22Rv1 (cell line): Measurements from ENCODE around the gene PCBD2.
"Not testable (repeated sequence)": the region's sequence is repeated elsewhere in the genome, so short reads cannot be mapped to it uniquely, and the experiment has no call there.

Experiments used
- H3K27ac ChIP-seq: fragments of 450-650 bp; 2 replicates; pipeline ENCODE4 v1.5.1; 2017
- CTCF ChIP-seq: fragments of 450-650 bp; IDR thresholded peaks from 2 replicates; pipeline ENCODE4 v1.5.1; 2017; ENCODE audit warnings: mild to moderate bottlenecking
- ZFX ChIP-seq: fragments of 450-650 bp; IDR thresholded peaks from 2 replicates; pipeline ENCODE4 v1.6.1; 2017; ENCODE audit warnings: antibody characterized with exemption, borderline replicate concordance

Gene PCBD2

GRCh38 chr5:134975843-134976242, 70.9 kb downstream of the PCBD2 start:
- TF ChIP-seq ZFX (no peak), CTCF (no peak)
- H3K27ac ChIP-seq: no peak overlapping the region

- H3K27ac ChIP-seq: no peak overlapping the region
- TF ChIP-seq CTCF (no peak), ZFX (no peak)
Observed at GRCh38 chr5:134976841-134977240, 71.9 kb downstream of the PCBD2 start.

GRCh38 chr5:134979416-134979815, 74.5 kb downstream of the PCBD2 start:
- no peak for TF ChIP-seq ZFX
- no peak for TF ChIP-seq CTCF
- no peak overlapping the region for H3K27ac ChIP-seq

- no peak overlapping the region for H3K27ac ChIP-seq
- no peak for TF ChIP-seq CTCF
Observed at GRCh38 chr5:134982230-134982629, 77.3 kb downstream of the PCBD2 start.

- H3K27ac ChIP-seq: no peak overlapping the region
- TF ChIP-seq CTCF (no peak), ZFX (no peak)
Observed at GRCh38 chr5:134989266-134989830, 84.4 kb downstream of the PCBD2 start.

GRCh38 chr5:134990183-134990582, 85.3 kb downstream of the PCBD2 start:
- not testable (repeated sequence) for H3K27ac ChIP-seq

GRCh38 chr5:134992148-134992547, 87.2 kb downstream of the PCBD2 start:
- H3K27ac ChIP-seq: no peak overlapping the region
- TF ChIP-seq ZFX (no peak), CTCF (no peak)

- TF ChIP-seq CTCF (no peak), ZFX (no peak)
- no peak overlapping the region for H3K27ac ChIP-seq
Observed at GRCh38 chr5:134993161-134993560, 88.2 kb downstream of the PCBD2 start.
